Measurements from ENCODE around the gene HES4.

The HES4 gene

DNA sequence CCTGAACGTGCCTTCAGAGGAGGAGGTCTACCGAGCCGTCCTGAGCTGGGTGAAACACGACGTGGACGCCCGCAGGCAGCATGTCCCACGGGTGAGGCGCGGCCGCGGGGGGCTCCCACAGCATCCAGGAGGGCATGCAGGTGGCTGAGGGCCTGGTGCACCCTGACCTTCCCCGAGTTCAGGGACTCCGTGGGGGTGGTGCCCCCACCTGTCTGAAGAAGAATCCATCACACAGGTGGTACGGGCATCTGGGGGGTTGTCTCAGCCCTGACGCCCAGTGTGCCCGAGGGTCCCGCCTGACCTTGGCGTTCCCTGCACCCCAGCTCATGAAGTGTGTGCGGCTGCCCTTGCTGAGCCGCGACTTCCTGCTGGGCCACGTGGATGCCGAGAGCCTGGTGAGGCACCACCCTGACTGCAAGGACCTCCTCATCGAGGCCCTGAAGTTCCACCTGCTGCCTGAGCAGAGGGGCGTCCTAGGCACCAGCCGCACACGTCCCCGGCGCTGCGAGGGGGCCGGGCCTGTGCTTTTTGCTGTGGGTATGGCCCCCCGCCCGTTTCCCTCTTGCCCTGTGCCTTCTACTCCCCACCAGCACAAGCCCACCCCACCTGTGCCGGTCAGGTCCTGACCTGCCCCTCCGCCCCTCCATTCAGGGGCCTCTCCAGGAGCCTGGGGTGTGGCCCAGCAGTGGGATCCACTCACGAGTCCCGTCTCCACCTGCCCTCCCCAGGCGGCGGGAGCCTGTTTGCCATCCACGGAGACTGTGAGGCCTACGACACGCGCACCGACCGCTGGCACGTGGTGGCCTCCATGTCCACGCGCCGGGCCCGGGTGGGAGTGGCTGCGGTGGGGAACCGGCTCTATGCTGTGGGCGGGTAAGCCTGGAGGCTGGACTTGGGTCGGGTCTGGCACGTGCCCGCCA is 37.3 kb downstream of the HES4 start:
- H3K9me3 ChIP-seq (ENCODE audit: control insufficient read depth, insufficient read depth, low read length), result no peaks in the 10 kb centered on the region
- no peak overlapping the region for H3K27ac ChIP-seq (ENCODE audit: low read depth, low read length)
- H3K9ac ChIP-seq (ENCODE audit: low read depth, low read length), result no peak overlapping the region
- 0 out of 2 replicates have a peak, but pooled peaks cover 4% of the 10 kb centered on the region for H3K4me1 ChIP-seq (ENCODE audit: control insufficient read depth, insufficient read depth, low read length)
- peaks cover 28% of the 10 kb centered on the region for H3K36me3 ChIP-seq (ENCODE audit: control insufficient read depth, insufficient read depth, low read length)
- H3K27me3 ChIP-seq (ENCODE audit: control insufficient read depth, insufficient read depth, low read length), result peaks cover 43% of the 10 kb centered on the region
- H3K4me3 ChIP-seq (ENCODE audit: low read depth, low read length), result no peak overlapping the region

GRCh38 chr1:961132-961669 is 38.7 kb downstream of the HES4 start:
- Histone ChIP-seq H3K27ac (ENCODE audit: low read depth, low read length) (no peak overlapping the region), H3K4me3 (ENCODE audit: low read depth, low read length) (peak overlapping the region; percentile 64), H3K4me1 (ENCODE audit: control insufficient read depth, insufficient read depth, low read length) (0 out of 2 replicates have a peak, but pooled peaks cover 4% of the 10 kb centered on the region), H3K36me3 (ENCODE audit: control insufficient read depth, insufficient read depth, low read length) (peaks cover 39% of the 10 kb centered on the region), H3K27me3 (ENCODE audit: control insufficient read depth, insufficient read depth, low read length) (peaks cover 28% of the 10 kb centered on the region), H3K9me3 (ENCODE audit: control insufficient read depth, insufficient read depth, low read length) (no peaks in the 10 kb centered on the region), H3K9ac (ENCODE audit: low read depth, low read length) (no peak overlapping the region)

- Histone ChIP-seq H3K9ac (ENCODE audit: low read depth, low read length) (no peak within 1 kb of the TSS), H3K4me1 (ENCODE audit: control insufficient read depth, insufficient read depth, low read length) (no peaks in the 10 kb centered on the region), H3K9me3 (ENCODE audit: control insufficient read depth, insufficient read depth, low read length) (no peaks in the 10 kb centered on the region), H3K36me3 (ENCODE audit: control insufficient read depth, insufficient read depth, low read length) (peaks cover 45% of the 10 kb centered on the region), H3K27ac (ENCODE audit: low read depth, low read length) (no peak within 1 kb of the TSS), H3K27me3 (ENCODE audit: control insufficient read depth, insufficient read depth, low read length) (peaks cover 23% of the 10 kb centered on the region), H3K4me3 (ENCODE audit: low read depth, low read length) (peak within 1 kb of the TSS; percentile 94)
Observed at GRCh38 chr1:960363-961131, 39.4 kb downstream of the HES4 start, which contains the start of gene KLHL17. Gene KLHL17, plus strand, starts transcription at chr1:960584. Its CDS starts 110 bp downstream, at chr1:960694.

- Histone ChIP-seq H3K4me1 (ENCODE audit: control insufficient read depth, insufficient read depth, low read length) (no peaks in the 10 kb centered on the region), H3K9me3 (ENCODE audit: control insufficient read depth, insufficient read depth, low read length) (no peaks in the 10 kb centered on the region), H3K27me3 (ENCODE audit: control insufficient read depth, insufficient read depth, low read length) (peaks cover 20% of the 10 kb centered on the region), H3K27ac (ENCODE audit: low read depth, low read length) (no peak overlapping the region), H3K36me3 (ENCODE audit: control insufficient read depth, insufficient read depth, low read length) (peaks cover 45% of the 10 kb centered on the region), H3K9ac (ENCODE audit: low read depth, low read length) (no peak overlapping the region), H3K4me3 (ENCODE audit: low read depth, low read length) (peak overlapping the region; percentile 94; the same call in 1 of the 2 replicates)
Observed at GRCh38 chr1:959731-960362, 40.0 kb downstream of the HES4 start.

- Histone ChIP-seq H3K4me1 (ENCODE audit: control insufficient read depth, insufficient read depth, low read length) (no peaks in the 10 kb centered on the region), H3K27ac (ENCODE audit: low read depth, low read length) (peak within 1 kb of the TSS; percentile 11)
Observed at GRCh38 chr1:958823-959730, 40.8 kb downstream of the HES4 start, which contains the start of gene NOC2L. Gene NOC2L, minus strand, starts transcription at chr1:959256. Its CDS starts 16 bp downstream, at chr1:959240.

GRCh38 chr1:956636-957035 is 43.3 kb downstream of the HES4 start:
- no peaks in the 10 kb centered on the region for H3K4me1 ChIP-seq (ENCODE audit: control insufficient read depth, insufficient read depth, low read length)

More at GRCh38 chr1:958823-959730, 40.8 kb downstream of the HES4 start, which contains the start of gene NOC2L:
- H3K9ac ChIP-seq (ENCODE audit: low read depth, low read length), result peak within 1 kb of the TSS; percentile 45
- peaks cover 52% of the 10 kb centered on the region for H3K36me3 ChIP-seq (ENCODE audit: control insufficient read depth, insufficient read depth, low read length)
- H3K9me3 ChIP-seq (ENCODE audit: control insufficient read depth, insufficient read depth, low read length), result no peaks in the 10 kb centered on the region
- peak within 1 kb of the TSS; percentile 94 for H3K4me3 ChIP-seq (ENCODE audit: low read depth, low read length)
- peaks cover 20% of the 10 kb centered on the region for H3K27me3 ChIP-seq (ENCODE audit: control insufficient read depth, insufficient read depth, low read length)

GRCh38 chr1:955474-955873 is 44.4 kb downstream of the HES4 start:
- Histone ChIP-seq H3K27me3 (ENCODE audit: control insufficient read depth, insufficient read depth, low read length) (peaks cover 11% of the 10 kb centered on the region), H3K4me3 (ENCODE audit: low read depth, low read length) (no peak overlapping the region), H3K9me3 (ENCODE audit: control insufficient read depth, insufficient read depth, low read length) (no peaks in the 10 kb centered on the region), H3K36me3 (ENCODE audit: control insufficient read depth, insufficient read depth, low read length) (peaks cover 64% of the 10 kb centered on the region), H3K4me1 (ENCODE audit: control insufficient read depth, insufficient read depth, low read length) (no peaks in the 10 kb centered on the region), H3K27ac (ENCODE audit: low read depth, low read length) (no peak overlapping the region), H3K9ac (ENCODE audit: low read depth, low read length) (no peak overlapping the region)

More at GRCh38 chr1:956636-957035, 43.3 kb downstream of the HES4 start:
- Histone ChIP-seq H3K27ac (ENCODE audit: low read depth, low read length) (no peak overlapping the region), H3K4me3 (ENCODE audit: low read depth, low read length) (no peak overlapping the region), H3K36me3 (ENCODE audit: control insufficient read depth, insufficient read depth, low read length) (peaks cover 56% of the 10 kb centered on the region), H3K9ac (ENCODE audit: low read depth, low read length) (no peak overlapping the region), H3K27me3 (ENCODE audit: control insufficient read depth, insufficient read depth, low read length) (peaks cover 18% of the 10 kb centered on the region), H3K9me3 (ENCODE audit: control insufficient read depth, insufficient read depth, low read length) (no peaks in the 10 kb centered on the region)

- Histone ChIP-seq H3K9me3 (ENCODE audit: control insufficient read depth, insufficient read depth, low read length) (no peaks in the 10 kb centered on the region), H3K4me3 (ENCODE audit: low read depth, low read length) (no peak overlapping the region), H3K9ac (ENCODE audit: low read depth, low read length) (no peak overlapping the region), H3K4me1 (ENCODE audit: control insufficient read depth, insufficient read depth, low read length) (no peaks in the 10 kb centered on the region), H3K27me3 (ENCODE audit: control insufficient read depth, insufficient read depth, low read length) (peaks cover 7% of the 10 kb centered on the region), H3K36me3 (ENCODE audit: control insufficient read depth, insufficient read depth, low read length) (peaks cover 70% of the 10 kb centered on the region), H3K27ac (ENCODE audit: low read depth, low read length) (no peak overlapping the region)
Observed at GRCh38 chr1:954927-955326, 45.0 kb downstream of the HES4 start.

GRCh38 chr1:953524-954320 is 46.2 kb downstream of the HES4 start:
- Histone ChIP-seq H3K27me3 (ENCODE audit: control insufficient read depth, insufficient read depth, low read length) (no peaks in the 10 kb centered on the region), H3K4me1 (ENCODE audit: control insufficient read depth, insufficient read depth, low read length) (no peaks in the 10 kb centered on the region), H3K9ac (ENCODE audit: low read depth, low read length) (no peak overlapping the region), H3K27ac (ENCODE audit: low read depth, low read length) (no peak overlapping the region), H3K4me3 (ENCODE audit: low read depth, low read length) (no peak overlapping the region), H3K36me3 (ENCODE audit: control insufficient read depth, insufficient read depth, low read length) (peaks cover 82% of the 10 kb centered on the region), H3K9me3 (ENCODE audit: control insufficient read depth, insufficient read depth, low read length) (no peaks in the 10 kb centered on the region)

Data from HUES48 (cell line).